IMR-90 (cell line): ENCODE data around the gene COL19A1. TPM values are rescaled to one million over a fixed set of nuclear protein-coding genes. Genes with fewer than 3 reads are reported as not detected.

Experiments
- ATAC-seq: fragments of 200-7000 bp; cut with Tn5 transposase; 2 replicates; pipeline ENCODE4 v1.9.1; 2020; ENCODE audit warnings: low read depth, mild to moderate bottlenecking, moderate library complexity
- BruUV-seq: library from RNA; stranded (reverse); fragments of 400-500 nt; replicated peaks from 2 replicates; lab custom pipeline; 2021; lab: Mats Ljungman, UMichigan
- CTCF ChIA-PET: fragments of 300-600 bp; formaldehyde crosslinking; extraction: SDS; loops from one replicate; lab custom pipeline; 2021; ENCODE audit warnings: antibody characterized with exemption; lab: Yijun Ruan, JAX
- POLR2A ChIA-PET: fragments of 300-600 bp; sonication (Branson Sonifier 250); formaldehyde crosslinking; loops from one replicate; lab custom pipeline; 2022; ENCODE audit warnings: antibody characterized with exemption; ENCODE audit not compliant: unreplicated experiment; lab: Charles Lee
- DNase-seq: peaks from one replicate; pipeline ENCODE4 v3.0.0; 2013
- H2AFZ ChIP-seq: replicated peaks from 2 replicates; pipeline ENCODE3; 2013; ENCODE audit warnings: low read length, mild to moderate bottlenecking; ENCODE audit not compliant: poor library complexity
- H2AK5ac ChIP-seq: 2 replicates; pipeline ENCODE4 v1.6.1; 2013; ENCODE audit warnings: low read depth, low read length, inconsistent platforms
- H2AK9ac ChIP-seq: replicated peaks from 2 replicates; pipeline ENCODE3; 2013; ENCODE audit warnings: mild to moderate bottlenecking, low read depth, low read length, moderate library complexity; ENCODE audit not compliant: poor library complexity
- H2BK120ac ChIP-seq: 2 replicates; pipeline ENCODE4 v1.6.1; 2013; ENCODE audit warnings: low read depth, low read length, inconsistent platforms
- H2BK15ac ChIP-seq: 3 replicates; pipeline ENCODE4 v1.6.1; 2013; ENCODE audit warnings: low read depth, low read length, inconsistent platforms
- H2BK20ac ChIP-seq: 2 replicates; pipeline ENCODE4 v1.6.1; 2013; ENCODE audit warnings: low read depth, mild to moderate bottlenecking, inconsistent platforms, low read length, moderate library complexity
- H2BK5ac ChIP-seq: 2 replicates; pipeline ENCODE4 v1.6.1; 2013; ENCODE audit warnings: mild to moderate bottlenecking, low read depth, low read length, inconsistent platforms; ENCODE audit not compliant: poor library complexity, severe bottlenecking
- H3K14ac ChIP-seq: replicated peaks from 2 replicates; pipeline ENCODE4 v1.6.1; 2013; ENCODE audit warnings: low read depth, low read length, inconsistent platforms
- H3K18ac ChIP-seq: 2 replicates; pipeline ENCODE4 v1.6.1; 2013; ENCODE audit warnings: low read depth, low read length, control low read depth
- H3K23ac ChIP-seq: 2 replicates; pipeline ENCODE4 v1.6.1; 2013; ENCODE audit warnings: low read depth, low read length, inconsistent platforms
- H3K27ac ChIP-seq: 2 replicates; pipeline ENCODE4 v1.5.1; 2013; ENCODE audit warnings: mild to moderate bottlenecking, control low read depth, low read length; ENCODE audit not compliant: insufficient read depth
- H3K27me3 ChIP-seq: 2 replicates; pipeline ENCODE4 v1.6.1; 2013; ENCODE audit warnings: low read length; ENCODE audit not compliant: control insufficient read depth, insufficient read depth
- H3K36me3 ChIP-seq: 2 replicates; pipeline ENCODE4 v1.6.1; 2013; ENCODE audit warnings: low read length, mixed read lengths; ENCODE audit not compliant: control insufficient read depth, insufficient read depth
- H3K4ac ChIP-seq: 2 replicates; pipeline ENCODE4 v1.6.1; 2013; ENCODE audit warnings: low read depth, low read length, inconsistent platforms
- H3K4me1 ChIP-seq: 2 replicates; pipeline ENCODE4 v1.6.1; 2013; ENCODE audit warnings: low read length, mixed read lengths; ENCODE audit not compliant: control insufficient read depth, insufficient read depth
- H3K4me2 ChIP-seq: 2 replicates; pipeline ENCODE4 v1.6.1; 2013; ENCODE audit warnings: low read depth, mild to moderate bottlenecking, control low read depth, low read length, moderate library complexity
- H3K4me3 ChIP-seq: 2 replicates; pipeline ENCODE4 v1.5.1; 2013; ENCODE audit warnings: low read depth, mild to moderate bottlenecking, control low read depth, low read length, moderate library complexity; ENCODE audit not compliant: insufficient read depth
- H3K56ac ChIP-seq: 2 replicates; pipeline ENCODE4 v1.6.1; 2013; ENCODE audit warnings: low read length, inconsistent platforms; ENCODE audit not compliant: insufficient read depth; ENCODE audit errors: extremely low read depth
- H3K79me1 ChIP-seq, 2 experiments: 2 replicates each; pipeline ENCODE4 v1.6.1; 2013; ENCODE audit warnings: low read length in 2 of 2, inconsistent platforms in 1 of 2, low read depth in 1 of 2
- H3K9ac ChIP-seq: 2 replicates; pipeline ENCODE4 v1.6.1; 2013; ENCODE audit warnings: low read depth, low read length, control low read depth
- H3K9me1 ChIP-seq: 2 replicates; pipeline ENCODE4 v1.6.1; 2013; ENCODE audit warnings: low read length, inconsistent platforms; ENCODE audit not compliant: insufficient read depth
- H3K9me3 ChIP-seq: 2 replicates; pipeline ENCODE4 v1.6.1; 2013; ENCODE audit warnings: low read length; ENCODE audit not compliant: control insufficient read depth, insufficient read depth
- H4K20me1 ChIP-seq: 2 replicates; pipeline ENCODE4 v1.6.1; 2013; ENCODE audit warnings: low read length, inconsistent platforms; ENCODE audit not compliant: insufficient read depth
- H4K5ac ChIP-seq: 2 replicates; pipeline ENCODE4 v1.6.1; 2013; ENCODE audit warnings: mild to moderate bottlenecking, low read depth, low read length, control low read depth
- H4K8ac ChIP-seq, 2 experiments: 2 replicates each; pipeline ENCODE4 v1.6.1; 2013; ENCODE audit warnings: low read depth in 2 of 2, low read length in 2 of 2, control low read depth in 1 of 2, inconsistent platforms in 1 of 2
- H4K91ac ChIP-seq: 2 replicates; pipeline ENCODE4 v1.6.1; 2013; ENCODE audit warnings: low read depth, low read length, inconsistent platforms; ENCODE audit not compliant: insufficient read depth
- BHLHE40 ChIP-seq: fragments of 150-350 bp; IDR thresholded peaks from 2 replicates; pipeline ENCODE4 v1.6.1; 2016; ENCODE audit warnings: mild to moderate bottlenecking, low read depth, low read length
- MAFK ChIP-seq: IDR thresholded peaks from 2 replicates; pipeline ENCODE4 v1.6.1; 2012; ENCODE audit warnings: low read depth, low read length, improper control_type of control experiment
- RAD21 ChIP-seq: IDR thresholded peaks from 2 replicates; pipeline ENCODE4 v1.6.1; 2012; ENCODE audit warnings: low read length, improper control_type of control experiment
- SMC3 ChIP-seq: fragments of 150-350 bp; IDR thresholded peaks from 2 replicates; pipeline ENCODE4 v1.6.1; 2016; ENCODE audit warnings: low read depth, mild to moderate bottlenecking, antibody characterized with exemption, low read length, moderate library complexity
- WGBS, 2 experiments: methylation state at CpG; one replicate each; pipeline versions ENCODE4 v1.1.5 to v1.1.7; 2013; ENCODE audit warnings: missing lambda C conversion rate in 2 of 2; ENCODE audit not compliant: insufficient read length in 1 of 2; ENCODE audit errors: extremely low coverage in 2 of 2; 5-methylcytosine and 5-hydroxymethylcytosine counted together
- dilution Hi-C: fragments of 300-500 bp; cut with HindIII; formaldehyde crosslinking; loops from one replicate; pipeline ENCODE4 v1.14.3; 2018; ENCODE audit warnings: low sequenced_read_pairs; ENCODE audit not compliant: unreplicated experiment
- in situ Hi-C: fragments of 300-500 bp; cut with MboI; formaldehyde crosslinking; loops from 3 replicates; pipeline ENCODE4 v1.14.3; 2019; ENCODE audit warnings: low sequenced_read_pairs, inconsistent platforms, mixed read lengths
- intact Hi-C: fragments of 100-400 bp; cut with micrococcal nuclease; formaldehyde crosslinking; loops from 2 replicates; pipeline ENCODE4 v1.10.0; 2022
- polyA plus RNA-seq, 3 experiments: library from polyadenylated mRNA; depleted of rRNA; stranded (reverse); fragments of >200 nt; gene quantifications; 2 replicates each; pipeline ENCODE4 v1.2.3, GENCODE V29; 2012; ENCODE audit warnings: low replicate concordance in 1 of 3
- total RNA-seq: library from RNA; depleted of rRNA; stranded (reverse); fragments of >200 nt; gene quantifications from 2 replicates; pipeline ENCODE4 v1.2.3, GENCODE V29; 2012
- TF ChIP-seq, protein P1 (sequence below): fragments of 150-350 bp; IDR thresholded peaks from 2 replicates; pipeline ENCODE4 v1.6.1; 2016; ENCODE audit warnings: low read depth, mild to moderate bottlenecking, low read length, moderate library complexity, borderline replicate concordance

The COL19A1 gene
- total and polyA plus RNA-seq, 2 of the 4 experiments (the other 2 are of a cell fraction), result under 0.01 TPM; not detected in 1

DNA sequence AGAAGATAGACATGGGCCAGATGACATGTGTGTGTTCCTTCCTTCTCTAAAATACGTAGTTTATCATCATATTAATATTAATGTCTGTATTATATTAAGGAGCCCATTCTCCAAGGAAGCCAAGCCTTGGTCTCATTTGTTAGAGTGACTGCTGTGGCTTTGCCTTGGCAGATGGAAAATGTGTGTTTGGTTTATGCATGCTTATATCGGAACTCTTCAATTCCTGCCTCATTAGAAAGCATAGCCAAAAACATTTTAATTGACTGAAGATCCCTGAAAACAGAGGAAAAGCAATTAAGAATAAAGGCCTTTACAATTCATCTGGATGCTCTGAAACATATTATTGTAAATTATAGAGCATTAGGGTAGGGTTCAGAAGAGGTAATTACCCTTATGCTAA is 330.2 kb downstream of the COL19A1 start:
- no peak overlapping the region for H4K5ac ChIP-seq
- H3K23ac ChIP-seq, result no peak overlapping the region
- H3K56ac ChIP-seq, result no peak overlapping the region
- H4K20me1 ChIP-seq, result no peaks in the 10 kb centered on the region
- no peak overlapping the region for H2AFZ ChIP-seq
- H3K27me3 ChIP-seq, result no peaks in the 10 kb centered on the region
- no peak overlapping the region for H3K4me3 ChIP-seq
- no peaks in the 10 kb centered on the region for H3K9me1 ChIP-seq
- H2BK120ac ChIP-seq, result no peak overlapping the region
- no peak overlapping the region for H2AK5ac ChIP-seq
- H2BK5ac ChIP-seq, result no peak overlapping the region
- in situ Hi-C loops, result no loop called here
- no peak for ATAC-seq
- no peak overlapping the region for H2AK9ac ChIP-seq
- no peak overlapping the region for H3K4ac ChIP-seq
- no peak overlapping the region for H3K9ac ChIP-seq
- intact Hi-C loops, result no loop called here
- no peak overlapping the region for H4K8ac ChIP-seq
- H3K14ac ChIP-seq, result no peak overlapping the region
- no peaks in the 10 kb centered on the region for H3K9me3 ChIP-seq
- no peak overlapping the region for H4K91ac ChIP-seq
- no peak overlapping the region for H3K4me2 ChIP-seq
- WGBS, 2 experiments, result no CpG with 5 or more reads among the region's 2 CpGs
- POLR2A ChIA-PET, result no interaction called here
- no peaks in the 10 kb centered on the region for H3K79me1 ChIP-seq
- DNase-seq, result no peak
- CTCF ChIA-PET, result no interaction called here
- H3K18ac ChIP-seq, result no peak overlapping the region
- no peak overlapping the region for H2BK15ac ChIP-seq
- BruUV-seq, result no TSS peak
- no peak overlapping the region for H3K27ac ChIP-seq
- TF ChIP-seq MAFK, result no peak
- TF ChIP-seq BHLHE40, result no peak
- no peak for TF ChIP-seq SMC3
- TF ChIP-seq, protein P1, sequence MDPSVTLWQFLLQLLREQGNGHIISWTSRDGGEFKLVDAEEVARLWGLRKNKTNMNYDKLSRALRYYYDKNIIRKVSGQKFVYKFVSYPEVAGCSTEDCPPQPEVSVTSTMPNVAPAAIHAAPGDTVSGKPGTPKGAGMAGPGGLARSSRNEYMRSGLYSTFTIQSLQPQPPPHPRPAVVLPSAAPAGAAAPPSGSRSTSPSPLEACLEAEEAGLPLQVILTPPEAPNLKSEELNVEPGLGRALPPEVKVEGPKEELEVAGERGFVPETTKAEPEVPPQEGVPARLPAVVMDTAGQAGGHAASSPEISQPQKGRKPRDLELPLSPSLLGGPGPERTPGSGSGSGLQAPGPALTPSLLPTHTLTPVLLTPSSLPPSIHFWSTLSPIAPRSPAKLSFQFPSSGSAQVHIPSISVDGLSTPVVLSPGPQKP, result no peak
- no peak for TF ChIP-seq RAD21
- dilution Hi-C loops, result no loop called here
- H3K4me1 ChIP-seq, result no peaks in the 10 kb centered on the region
- H3K36me3 ChIP-seq, result no peaks in the 10 kb centered on the region
- H2BK20ac ChIP-seq, result no peak overlapping the region
